SK-N-SH (cell line): ENCODE measurements around the gene SLC5A11. TPM values are rescaled to one million over a fixed set of nuclear protein-coding genes. Genes with fewer than 3 reads are reported as not detected.

ENCODE experiments used
- CTCF ChIA-PET: fragments of 300-600, 350-600 bp; formaldehyde crosslinking; extraction: SDS; loops from one replicate; lab custom pipeline; 2021; lab: Yijun Ruan, JAX
- POLR2A ChIA-PET: fragments of 350-600 bp; sonication (Branson Sonifier 250); formaldehyde crosslinking; extraction: SDS; loops from one replicate; lab custom pipeline; 2020; ENCODE audit warnings: antibody characterized with exemption, inconsistent platforms; lab: Yijun Ruan, JAX
- DNase-seq: peaks from one replicate; pipeline ENCODE4 v3.0.0; 2012
- H2AFZ ChIP-seq: fragments of 200-600 bp; sonication (generic); 2 replicates; pipeline ENCODE4 v1.8.1; 2016; ENCODE audit warnings: antibody characterized with exemption, mild to moderate bottlenecking, low read depth
- H3F3A ChIP-seq: fragments of 200-600 bp; sonication (generic); replicated peaks from 2 replicates; pipeline ENCODE3; 2016; ENCODE audit warnings: antibody characterized with exemption, mild to moderate bottlenecking; ENCODE audit not compliant: insufficient read depth
- H3K27ac ChIP-seq, 2 experiments: fragments of 200-500 bp in 1 of 2; fragments of 200-600 bp in 1 of 2; sonication (Bioruptor generic) in 1 of 2; sonication (generic), shearing (Covaris generic) in 1 of 2; 2 replicates each; pipeline versions ENCODE4 v1.5.1 to v1.6.1; 2014 to 2016; ENCODE audit warnings: low read depth in 2 of 2, inconsistent platforms in 1 of 2, low read length in 1 of 2, mild to moderate bottlenecking in 1 of 2, mixed read lengths in 1 of 2
- H3K27me3 ChIP-seq: fragments of 200-600 bp; sonication (generic), shearing (Covaris generic); 2 replicates; pipeline ENCODE4 v1.6.1; 2016; ENCODE audit warnings: mixed run types; ENCODE audit not compliant: insufficient read depth
- H3K36me3 ChIP-seq, 2 experiments: fragments of 200-500 bp in 1 of 2; fragments of 200-600 bp in 1 of 2; sonication (Bioruptor generic) in 1 of 2; sonication (generic) in 1 of 2; replicated peaks in 1 of 2; 2 replicates each; pipeline versions ENCODE3 to v1.5.1; 2014 to 2016; ENCODE audit warnings: low read length in 1 of 2, mild to moderate bottlenecking in 1 of 2; ENCODE audit not compliant: insufficient read depth in 2 of 2, control insufficient read depth in 1 of 2
- H3K4me1 ChIP-seq, 2 experiments: fragments of 200-500 bp in 1 of 2; fragments of 200-600 bp in 1 of 2; sonication (Bioruptor generic) in 1 of 2; sonication (generic), shearing (Covaris generic) in 1 of 2; 2 replicates each; pipeline versions ENCODE4 v1.5.1 to v1.6.1; 2014 to 2016; ENCODE audit warnings: low read depth in 1 of 2, low read length in 1 of 2, mixed run types in 1 of 2; ENCODE audit not compliant: insufficient read depth in 2 of 2, control insufficient read depth in 1 of 2
- H3K4me2 ChIP-seq: fragments of 200-600 bp; sonication (generic), shearing (Covaris generic); 2 replicates; pipeline ENCODE4 v1.6.1; 2017; ENCODE audit warnings: mixed run types
- H3K4me3 ChIP-seq, 2 experiments: fragments of 200-500 bp in 1 of 2; fragments of 200-600 bp in 1 of 2; sonication (Bioruptor generic) in 1 of 2; sonication (generic), shearing (Covaris generic) in 1 of 2; 2 replicates each; pipeline versions ENCODE4 v1.5.1 to v1.8.1; 2014 to 2016; ENCODE audit warnings: low read depth in 2 of 2, inconsistent platforms in 1 of 2, low read length in 1 of 2, mild to moderate bottlenecking in 1 of 2, mixed read lengths in 1 of 2, moderate library complexity in 1 of 2
- H3K79me2 ChIP-seq: fragments of 200-600 bp; sonication (generic); 2 replicates; pipeline ENCODE4 v1.8.1; 2017; ENCODE audit warnings: mild to moderate bottlenecking; ENCODE audit not compliant: insufficient read depth
- H3K9ac ChIP-seq: fragments of 200-600 bp; sonication (generic); 2 replicates; pipeline ENCODE4 v1.6.1; 2017; ENCODE audit warnings: mixed run types
- H3K9me2 ChIP-seq: fragments of 200-600 bp; sonication (generic); 2 replicates; pipeline ENCODE4 v1.6.1; 2017; ENCODE audit warnings: mixed run types
- H3K9me3 ChIP-seq: fragments of 200-600 bp; sonication (generic); 2 replicates; pipeline ENCODE4 v1.6.1; 2017; ENCODE audit warnings: mixed run types, mild to moderate bottlenecking, moderate library complexity
- H4K20me1 ChIP-seq: fragments of 200-600 bp; sonication (generic); 2 replicates; pipeline ENCODE4 v1.6.1; 2017; ENCODE audit warnings: mild to moderate bottlenecking, mixed run types; ENCODE audit not compliant: insufficient read depth
- ELF1 ChIP-seq: IDR thresholded peaks from 2 replicates; pipeline ENCODE4 v1.4.0; 2012
- EP300 ChIP-seq, 2 experiments: IDR thresholded peaks; 2 replicates each; pipeline versions ENCODE4 v1.4.0 to v1.6.1; 2012; ENCODE audit warnings: borderline replicate concordance in 1 of 2, low read depth in 1 of 2, low read length in 1 of 2
- FOSL2 ChIP-seq: IDR thresholded peaks from 2 replicates; pipeline ENCODE4 v1.4.0; 2012; ENCODE audit warnings: low read depth, mild to moderate bottlenecking, moderate library complexity, borderline replicate concordance
- FOXJ3 ChIP-seq: sonication (generic); formaldehyde crosslinking; IDR thresholded peaks from 2 replicates; pipeline ENCODE4 v1.5.1; 2020; ENCODE audit warnings: mild to moderate bottlenecking, missing genetic modification reagents
- FOXM1 ChIP-seq: IDR thresholded peaks from 2 replicates; pipeline ENCODE4 v1.4.0; 2012; ENCODE audit warnings: low read depth, mild to moderate bottlenecking
- GABPA ChIP-seq: IDR thresholded peaks from 2 replicates; pipeline ENCODE4 v1.4.0; 2012; ENCODE audit warnings: low read depth, mild to moderate bottlenecking
- MXI1 ChIP-seq: IDR thresholded peaks from 2 replicates; pipeline ENCODE4 v1.6.1; 2012; ENCODE audit warnings: mild to moderate bottlenecking, low read depth, low read length, improper control_type of control experiment
- NFIC ChIP-seq: IDR thresholded peaks from 2 replicates; pipeline ENCODE4 v1.4.0; 2012; ENCODE audit warnings: borderline replicate concordance
- RXRA ChIP-seq: IDR thresholded peaks from 2 replicates; pipeline ENCODE4 v1.4.0; 2012; ENCODE audit warnings: low read depth, mild to moderate bottlenecking, borderline replicate concordance
- SIN3A ChIP-seq: IDR thresholded peaks from 2 replicates; pipeline ENCODE4 v1.6.1; 2012; ENCODE audit warnings: low read depth, mild to moderate bottlenecking, low read length, moderate library complexity, borderline replicate concordance
- SMC3 ChIP-seq: IDR thresholded peaks from 2 replicates; pipeline ENCODE4 v1.6.1; 2012; ENCODE audit warnings: low read depth, low read length, improper control_type of control experiment
- TAF1 ChIP-seq: IDR thresholded peaks from 2 replicates; pipeline ENCODE4 v1.6.1; 2012; ENCODE audit warnings: low read depth, mild to moderate bottlenecking, low read length, moderate library complexity, borderline replicate concordance
- TCF12 ChIP-seq: IDR thresholded peaks from 2 replicates; pipeline ENCODE4 v1.4.0; 2012
- TEAD4 ChIP-seq: IDR thresholded peaks from 2 replicates; pipeline ENCODE4 v1.4.0; 2012; ENCODE audit warnings: mild to moderate bottlenecking, borderline replicate concordance; ENCODE audit not compliant: insufficient read depth
- WGBS: methylation state at CpG from one replicate; pipeline ENCODE4 v1.1.6; 2017; ENCODE audit warnings: low lambda C conversion rate; 5-methylcytosine and 5-hydroxymethylcytosine counted together
- polyA plus RNA-seq, 3 experiments: library from polyadenylated mRNA; depleted of rRNA; stranded (reverse); fragments of >200 nt; gene quantifications; 2 replicates each; pipeline ENCODE4 v1.2.3, GENCODE V29; 2012
- TF ChIP-seq, protein P1 (sequence below): IDR thresholded peaks from 2 replicates; pipeline ENCODE4 v1.4.0; 2012; ENCODE audit warnings: low read depth, borderline replicate concordance
- TF ChIP-seq, protein P2 (sequence below): IDR thresholded peaks from 2 replicates; pipeline ENCODE4; 2012
- TF ChIP-seq, protein P3 (sequence below): IDR thresholded peaks from 2 replicates; pipeline ENCODE4 v1.6.1; 2012; ENCODE audit warnings: mild to moderate bottlenecking, low read depth, low read length, moderate library complexity
- TF ChIP-seq, protein P4 (sequence below): fragments of 150-350 bp; IDR thresholded peaks from 2 replicates; pipeline ENCODE4 v1.6.1; 2016; ENCODE audit warnings: mild to moderate bottlenecking, low read depth, low read length

SLC5A11 gene
- polyA plus RNA-seq, 1 of the 3 experiments (the other 2 are of a cell fraction): not detected

DNA sequence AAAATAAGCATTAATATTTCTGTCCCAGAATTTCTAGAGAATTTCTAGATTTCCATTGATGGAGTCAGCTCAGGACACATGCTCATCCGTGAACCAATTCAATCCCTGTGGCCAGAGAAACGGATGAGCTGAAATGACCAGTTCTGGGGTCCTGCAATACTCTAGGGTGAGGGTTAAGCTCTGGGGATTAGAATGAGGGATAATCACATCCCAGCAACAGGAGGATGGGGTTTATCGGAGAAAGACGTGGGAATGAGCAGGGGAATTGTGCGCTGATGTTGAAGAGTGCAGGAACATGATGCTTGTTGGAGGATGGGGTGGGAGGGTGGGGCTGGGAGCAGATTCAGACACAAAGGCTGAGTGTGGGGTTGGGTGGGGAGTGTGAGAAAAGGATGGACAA, 64.1 kb downstream of the SLC5A11 start:
- no peaks in the 10 kb centered on the region for H3K27me3 ChIP-seq
- H3F3A ChIP-seq: no peaks in the 10 kb centered on the region
- no peak overlapping the region for H3K9ac ChIP-seq
- 68% methylated on average over 5 of the region's 5 CpGs for WGBS
- H3K4me2 ChIP-seq: no peak overlapping the region
- no peak overlapping the region for H3K27ac ChIP-seq
- H3K36me3 ChIP-seq: no peaks in the 10 kb centered on the region
- H3K79me2 ChIP-seq: no peaks in the 10 kb centered on the region
- H3K4me1 ChIP-seq: no peaks in the 10 kb centered on the region
- no peak for DNase-seq
- ChIA-PET POLR2A (interaction anchor here (0.6 kb wide), 1 partner anchor 200 kb away, joined by 3 read pairs; no protein-coding TSS in a partner anchor), CTCF (no interaction called here)
- H3K9me2 ChIP-seq: no peaks in the 10 kb centered on the region
- TF ChIP-seq MXI1 (no peak), NFIC (no peak), FOXM1 (no peak), SIN3A (no peak), TCF12 (no peak), FOSL2 (no peak), EP300 (IDR thresholded peaks at IDR 0.05; ENCODE audit: borderline replicate concordance in 1 of 2, low read depth in 1 of 2, low read length in 1 of 2) (no peak), SMC3 (no peak), ELF1 (no peak), RXRA (no peak), FOXJ3 (CRISPR knock-in tag) (no peak), TAF1 (no peak), GABPA (no peak), TEAD4 (no peak)
- TF ChIP-seq, protein P1, sequence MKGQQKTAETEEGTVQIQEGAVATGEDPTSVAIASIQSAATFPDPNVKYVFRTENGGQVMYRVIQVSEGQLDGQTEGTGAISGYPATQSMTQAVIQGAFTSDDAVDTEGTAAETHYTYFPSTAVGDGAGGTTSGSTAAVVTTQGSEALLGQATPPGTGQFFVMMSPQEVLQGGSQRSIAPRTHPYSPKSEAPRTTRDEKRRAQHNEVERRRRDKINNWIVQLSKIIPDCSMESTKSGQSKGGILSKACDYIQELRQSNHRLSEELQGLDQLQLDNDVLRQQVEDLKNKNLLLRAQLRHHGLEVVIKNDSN: no peak
- TF ChIP-seq, protein P2, sequence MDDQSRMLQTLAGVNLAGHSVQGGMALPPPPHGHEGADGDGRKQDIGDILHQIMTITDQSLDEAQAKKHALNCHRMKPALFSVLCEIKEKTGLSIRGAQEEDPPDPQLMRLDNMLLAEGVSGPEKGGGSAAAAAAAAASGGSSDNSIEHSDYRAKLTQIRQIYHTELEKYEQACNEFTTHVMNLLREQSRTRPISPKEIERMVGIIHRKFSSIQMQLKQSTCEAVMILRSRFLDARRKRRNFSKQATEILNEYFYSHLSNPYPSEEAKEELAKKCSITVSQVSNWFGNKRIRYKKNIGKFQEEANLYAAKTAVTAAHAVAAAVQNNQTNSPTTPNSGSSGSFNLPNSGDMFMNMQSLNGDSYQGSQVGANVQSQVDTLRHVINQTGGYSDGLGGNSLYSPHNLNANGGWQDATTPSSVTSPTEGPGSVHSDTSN: no peak
- TF ChIP-seq, protein P3, sequence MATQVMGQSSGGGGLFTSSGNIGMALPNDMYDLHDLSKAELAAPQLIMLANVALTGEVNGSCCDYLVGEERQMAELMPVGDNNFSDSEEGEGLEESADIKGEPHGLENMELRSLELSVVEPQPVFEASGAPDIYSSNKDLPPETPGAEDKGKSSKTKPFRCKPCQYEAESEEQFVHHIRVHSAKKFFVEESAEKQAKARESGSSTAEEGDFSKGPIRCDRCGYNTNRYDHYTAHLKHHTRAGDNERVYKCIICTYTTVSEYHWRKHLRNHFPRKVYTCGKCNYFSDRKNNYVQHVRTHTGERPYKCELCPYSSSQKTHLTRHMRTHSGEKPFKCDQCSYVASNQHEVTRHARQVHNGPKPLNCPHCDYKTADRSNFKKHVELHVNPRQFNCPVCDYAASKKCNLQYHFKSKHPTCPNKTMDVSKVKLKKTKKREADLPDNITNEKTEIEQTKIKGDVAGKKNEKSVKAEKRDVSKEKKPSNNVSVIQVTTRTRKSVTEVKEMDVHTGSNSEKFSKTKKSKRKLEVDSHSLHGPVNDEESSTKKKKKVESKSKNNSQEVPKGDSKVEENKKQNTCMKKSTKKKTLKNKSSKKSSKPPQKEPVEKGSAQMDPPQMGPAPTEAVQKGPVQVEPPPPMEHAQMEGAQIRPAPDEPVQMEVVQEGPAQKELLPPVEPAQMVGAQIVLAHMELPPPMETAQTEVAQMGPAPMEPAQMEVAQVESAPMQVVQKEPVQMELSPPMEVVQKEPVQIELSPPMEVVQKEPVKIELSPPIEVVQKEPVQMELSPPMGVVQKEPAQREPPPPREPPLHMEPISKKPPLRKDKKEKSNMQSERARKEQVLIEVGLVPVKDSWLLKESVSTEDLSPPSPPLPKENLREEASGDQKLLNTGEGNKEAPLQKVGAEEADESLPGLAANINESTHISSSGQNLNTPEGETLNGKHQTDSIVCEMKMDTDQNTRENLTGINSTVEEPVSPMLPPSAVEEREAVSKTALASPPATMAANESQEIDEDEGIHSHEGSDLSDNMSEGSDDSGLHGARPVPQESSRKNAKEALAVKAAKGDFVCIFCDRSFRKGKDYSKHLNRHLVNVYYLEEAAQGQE: no peak
- TF ChIP-seq, protein P4, sequence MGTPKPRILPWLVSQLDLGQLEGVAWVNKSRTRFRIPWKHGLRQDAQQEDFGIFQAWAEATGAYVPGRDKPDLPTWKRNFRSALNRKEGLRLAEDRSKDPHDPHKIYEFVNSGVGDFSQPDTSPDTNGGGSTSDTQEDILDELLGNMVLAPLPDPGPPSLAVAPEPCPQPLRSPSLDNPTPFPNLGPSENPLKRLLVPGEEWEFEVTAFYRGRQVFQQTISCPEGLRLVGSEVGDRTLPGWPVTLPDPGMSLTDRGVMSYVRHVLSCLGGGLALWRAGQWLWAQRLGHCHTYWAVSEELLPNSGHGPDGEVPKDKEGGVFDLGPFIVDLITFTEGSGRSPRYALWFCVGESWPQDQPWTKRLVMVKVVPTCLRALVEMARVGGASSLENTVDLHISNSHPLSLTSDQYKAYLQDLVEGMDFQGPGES: no peak
- H3K4me3 ChIP-seq: no peak overlapping the region
- no peak overlapping the region for H2AFZ ChIP-seq
- no peaks in the 10 kb centered on the region for H4K20me1 ChIP-seq
- no peaks in the 10 kb centered on the region for H3K9me3 ChIP-seq
